Neutrophil (primary cell): ENCODE data around the gene C19orf85.

Experiments used
- H3K27ac ChIP-seq: fragments of 200-600 bp; sonication (generic); 2 replicates; pipeline ENCODE4 v1.5.1; 2016; ENCODE audit warnings: mild to moderate bottlenecking, moderate library complexity
- H3K27me3 ChIP-seq: fragments of 200-600 bp; sonication (generic); 2 replicates; pipeline ENCODE4 v1.6.0; 2016; ENCODE audit warnings: mild to moderate bottlenecking
- H3K36me3 ChIP-seq: fragments of 200-600 bp; sonication (generic); 2 replicates; pipeline ENCODE4 v1.5.1; 2017
- H3K4me1 ChIP-seq, 2 experiments: fragments of 200-600 bp in 1 of 2; sonication (generic) in 1 of 2; 1 replicate in 1 of 2; 2 replicates in 1 of 2; pipeline versions ENCODE4 v1.5.1 to v1.6.1; 2013 to 2016; ENCODE audit warnings: low read depth in 1 of 2, low read length in 1 of 2, mild to moderate bottlenecking in 1 of 2, moderate library complexity in 1 of 2; ENCODE audit not compliant: control insufficient read depth in 1 of 2, insufficient read depth in 1 of 2
- H3K4me3 ChIP-seq, 2 experiments: fragments of 200-600 bp in 1 of 2; sonication (generic) in 1 of 2; 1 replicate in 1 of 2; 2 replicates in 1 of 2; pipeline ENCODE4 v1.5.1; 2013 to 2016; ENCODE audit warnings: low read depth in 1 of 2, low read length in 1 of 2, mild to moderate bottlenecking in 1 of 2, moderate library complexity in 1 of 2
- H3K9me3 ChIP-seq: fragments of 200-600 bp; sonication (generic); 2 replicates; pipeline ENCODE4 v1.5.1; 2016
- CTCF ChIP-seq: fragments of 200-600 bp; sonication (generic); IDR thresholded peaks from 2 replicates; pipeline ENCODE4 v1.5.1; 2016; ENCODE audit warnings: antibody characterized with exemption

C19orf85 gene

GRCh38 chr19:55455576-55456235, 8.8 kb downstream of the C19orf85 start:
- no peaks in the 10 kb centered on the region for H3K9me3 ChIP-seq
- no peaks in the 10 kb centered on the region for H3K36me3 ChIP-seq
- TF ChIP-seq CTCF: no peak
- H3K4me3 ChIP-seq: no peak overlapping the region
- H3K4me1 ChIP-seq: no peaks in the 10 kb centered on the region
- peaks cover 36% of the 10 kb centered on the region for H3K27me3 ChIP-seq
- H3K27ac ChIP-seq: no peak overlapping the region

GRCh38 chr19:55454787-55455243, 9.7 kb downstream of the C19orf85 start:
- peak; percentile 25 for TF ChIP-seq CTCF
- Histone ChIP-seq H3K36me3 (no peaks in the 10 kb centered on the region), H3K9me3 (no peaks in the 10 kb centered on the region), H3K27ac (no peak overlapping the region), H3K4me3 (no peak overlapping the region), H3K27me3 (peaks cover 43% of the 10 kb centered on the region), H3K4me1 (no peaks in the 10 kb centered on the region)

GRCh38 chr19:55453511-55454260, 10.9 kb downstream of the C19orf85 start:
- Histone ChIP-seq H3K27me3 (peaks cover 53% of the 10 kb centered on the region), H3K36me3 (no peaks in the 10 kb centered on the region), H3K4me1 (no peaks in the 10 kb centered on the region), H3K4me3 (no peak overlapping the region), H3K9me3 (no peaks in the 10 kb centered on the region), H3K27ac (no peak overlapping the region)
- TF ChIP-seq CTCF: no peak

- Histone ChIP-seq H3K36me3 (no peaks in the 10 kb centered on the region), H3K9me3 (no peaks in the 10 kb centered on the region), H3K4me1 (no peaks in the 10 kb centered on the region), H3K4me3 (no peak overlapping the region), H3K27ac (no peak overlapping the region), H3K27me3 (peaks cover 60% of the 10 kb centered on the region)
- no peak for TF ChIP-seq CTCF
These were observed 11.7 kb downstream of the C19orf85 start for GRCh38 chr19:55452749-55453346.

- no peaks in the 10 kb centered on the region for H3K36me3 ChIP-seq
- H3K4me1 ChIP-seq: no peaks in the 10 kb centered on the region
- H3K27ac ChIP-seq: no peak overlapping the region
- TF ChIP-seq CTCF: no peak
- no peak overlapping the region for H3K4me3 ChIP-seq
- H3K9me3 ChIP-seq: no peaks in the 10 kb centered on the region
- H3K27me3 ChIP-seq: peaks cover 67% of the 10 kb centered on the region
These were observed 12.4 kb downstream of the C19orf85 start for GRCh38 chr19:55451965-55452748.
